GM19099 (cell line): ENCODE data around the gene ITGB8.

Experiments used
- POLR2A ChIP-seq: IDR thresholded peaks from 3 replicates; pipeline ENCODE4 v1.6.1; 2011; ENCODE audit warnings: low read depth; ENCODE audit not compliant: insufficient read length; ENCODE audit errors: extremely low read depth

ITGB8 gene

DNA sequence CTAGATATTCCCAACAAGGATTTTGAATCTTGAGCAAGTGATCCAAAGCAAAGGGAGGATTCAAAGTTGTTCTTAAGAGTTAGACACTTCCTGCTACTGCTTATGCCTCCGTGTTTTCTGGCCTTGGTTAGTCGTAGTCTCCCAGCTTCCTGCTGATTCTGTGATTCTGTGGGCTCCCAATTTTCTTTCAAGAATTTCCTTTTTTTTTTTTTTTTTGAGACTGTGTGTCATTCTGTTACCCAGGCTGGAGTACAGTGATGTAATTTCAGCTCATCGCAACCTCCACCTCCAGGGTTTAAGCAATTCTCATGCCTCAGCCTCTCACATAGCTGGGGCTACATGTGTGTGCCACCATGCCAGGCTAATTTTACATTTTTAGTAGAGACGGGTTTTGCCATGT, 4.4 kb upstream of the ITGB8 start:
- TF ChIP-seq POLR2A = no peak

GRCh38 chr7:20327055-20327454, 3.6 kb upstream of the ITGB8 start:
- TF ChIP-seq POLR2A = no peak

- TF ChIP-seq POLR2A = no peak
Observed at GRCh38 chr7:20328027-20328426, 2.7 kb upstream of the ITGB8 start.

DNA sequence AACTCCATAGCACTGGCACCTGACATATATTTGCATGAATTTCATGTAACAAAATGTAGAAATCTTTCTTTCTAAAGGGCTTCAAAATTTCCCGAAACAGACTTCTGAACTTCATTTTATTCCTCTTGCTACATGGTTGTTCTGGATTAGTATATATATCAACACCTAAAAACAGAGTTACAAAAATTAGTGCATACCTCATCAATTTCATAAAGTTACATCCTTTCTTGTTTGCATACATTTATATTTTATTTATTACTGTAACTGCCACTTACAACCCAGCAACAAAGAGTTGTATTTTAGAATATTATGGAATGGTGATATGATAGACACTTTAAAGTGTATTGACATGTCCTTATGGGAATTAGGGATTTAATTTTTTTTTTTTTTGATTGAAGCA, 2.0 kb upstream of the ITGB8 start:
- no peak for TF ChIP-seq POLR2A

DNA sequence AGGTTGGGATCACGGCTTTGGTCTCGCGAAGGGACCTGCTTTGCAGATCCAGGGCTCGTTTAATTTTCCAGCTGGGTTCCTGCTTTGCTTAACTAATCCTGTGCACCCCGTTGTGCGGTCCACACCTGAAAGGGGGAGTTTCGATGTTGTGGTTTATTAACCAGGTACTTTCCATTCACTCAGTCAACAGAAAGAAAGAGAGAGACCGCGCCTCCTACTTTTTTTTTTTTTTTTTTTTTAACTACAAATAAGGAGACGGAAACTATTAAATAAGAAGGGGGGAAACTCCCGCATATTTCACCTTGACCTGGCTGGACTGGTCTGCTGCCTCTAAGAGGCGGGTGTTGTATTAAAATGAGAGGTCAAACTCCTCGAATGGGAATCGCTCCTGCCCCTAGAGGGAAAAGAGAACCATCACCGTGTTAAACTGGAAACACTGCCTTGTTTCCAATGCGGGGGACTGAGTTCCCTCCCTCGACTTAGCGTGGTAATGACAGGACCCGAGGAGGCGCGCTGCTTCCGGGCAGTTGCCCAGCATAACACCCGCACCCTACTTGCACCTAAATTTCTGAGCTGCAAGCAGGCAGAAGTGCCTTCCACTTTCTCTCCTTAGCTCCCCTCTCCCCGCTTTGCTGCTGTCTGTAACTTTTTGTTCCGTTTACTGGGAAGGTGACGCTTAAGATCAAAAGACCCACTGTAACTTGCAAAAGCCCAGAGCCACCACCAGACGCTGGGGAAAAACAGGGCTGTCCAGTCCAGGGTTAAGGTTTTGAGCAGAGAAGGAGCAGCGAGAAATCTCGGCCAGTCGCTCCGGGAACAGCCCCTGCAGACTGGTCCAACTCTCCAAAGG, 1.1 kb upstream of the ITGB8 start:
- peak; percentile 58 for TF ChIP-seq POLR2A

DNA sequence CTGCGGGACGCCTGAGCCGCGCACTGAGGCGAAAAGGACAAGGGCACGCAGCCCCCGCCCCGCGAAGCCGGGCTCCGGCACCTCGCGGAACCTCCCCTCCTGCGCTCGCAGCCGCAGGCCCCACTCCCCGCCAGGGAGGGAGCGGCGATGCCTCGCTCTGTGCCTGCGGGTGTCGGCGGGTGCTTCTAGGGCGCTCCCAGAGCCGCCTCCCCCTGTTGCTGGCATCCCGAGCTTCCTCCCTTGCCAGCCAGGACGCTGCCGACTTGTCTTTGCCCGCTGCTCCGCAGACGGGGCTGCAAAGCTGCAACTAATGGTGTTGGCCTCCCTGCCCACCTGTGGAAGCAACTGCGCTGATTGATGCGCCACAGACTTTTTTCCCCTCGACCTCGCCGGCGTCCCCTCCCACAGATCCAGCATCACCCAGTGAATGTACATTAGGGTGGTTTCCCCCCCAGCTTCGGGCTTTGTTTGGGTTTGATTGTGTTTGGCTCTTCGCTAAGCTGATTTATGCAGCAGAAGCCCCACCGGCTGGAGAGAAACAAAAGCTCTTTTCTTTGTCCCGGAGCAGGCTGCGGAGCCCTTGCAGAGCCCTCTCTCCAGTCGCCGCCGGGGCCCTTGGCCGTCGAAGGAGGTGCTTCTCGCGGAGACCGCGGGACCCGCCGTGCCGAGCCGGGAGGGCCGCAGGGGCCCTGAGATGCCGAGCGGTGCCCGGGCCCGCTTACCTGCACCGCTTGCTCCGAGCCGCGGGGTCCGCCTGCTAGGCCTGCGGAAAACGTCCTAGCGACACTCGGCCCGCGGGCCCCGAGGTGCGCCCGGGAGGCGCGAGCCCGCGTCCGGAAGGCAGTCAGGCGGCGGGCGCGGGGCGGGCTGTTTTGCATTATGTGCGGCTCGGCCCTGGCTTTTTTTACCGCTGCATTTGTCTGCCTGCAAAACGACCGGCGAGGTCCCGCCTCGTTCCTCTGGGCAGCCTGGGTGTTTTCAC, 519 bp downstream of the ITGB8 start:
- TF ChIP-seq POLR2A = peak; percentile 39

DNA sequence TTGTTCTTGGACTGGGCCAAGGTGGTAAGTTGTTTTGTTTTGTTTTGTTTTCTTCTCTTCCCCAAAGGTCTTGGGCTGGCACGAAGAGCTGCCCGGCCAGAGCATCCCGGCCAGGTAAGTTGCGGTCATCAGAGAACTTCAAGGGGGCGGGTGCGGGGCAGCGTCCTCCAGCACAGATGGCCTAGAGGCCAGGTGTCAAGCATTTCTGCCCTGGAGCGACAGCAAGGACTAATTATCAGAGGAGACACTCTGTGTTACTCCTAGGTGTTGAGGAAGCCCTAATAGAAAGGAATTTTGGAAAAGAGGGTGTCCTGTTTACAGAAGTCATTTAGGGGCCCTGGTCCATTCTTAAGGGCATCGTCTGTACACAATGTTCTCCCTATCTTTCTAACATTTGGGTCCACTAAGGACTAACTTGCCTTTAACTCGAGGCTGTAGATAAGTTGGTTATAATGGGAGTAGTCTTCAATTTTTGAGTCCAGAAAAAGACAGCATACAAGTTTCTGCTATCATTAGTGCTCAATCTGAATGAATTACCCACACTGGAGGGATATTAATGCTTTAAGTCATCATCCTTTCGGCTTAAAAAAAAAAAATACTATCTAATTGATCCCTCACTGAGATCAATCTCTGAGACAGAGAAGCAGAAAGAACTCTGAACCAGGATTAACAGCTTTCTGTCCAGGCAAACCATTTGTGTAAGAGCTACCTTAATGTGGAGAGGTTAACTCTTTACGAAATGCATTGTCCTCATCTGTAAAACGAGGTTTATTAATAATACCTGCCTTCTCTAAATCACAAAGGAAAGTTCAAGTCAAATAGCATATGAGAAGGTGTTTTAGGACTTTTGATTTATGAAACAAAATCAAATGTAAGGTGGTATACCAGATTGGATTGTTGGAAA, 1.5 kb downstream of the ITGB8 start:
- TF ChIP-seq POLR2A = no peak

GRCh38 chr7:20338285-20338684, 7.6 kb downstream of the ITGB8 start:
- no peak for TF ChIP-seq POLR2A

DNA sequence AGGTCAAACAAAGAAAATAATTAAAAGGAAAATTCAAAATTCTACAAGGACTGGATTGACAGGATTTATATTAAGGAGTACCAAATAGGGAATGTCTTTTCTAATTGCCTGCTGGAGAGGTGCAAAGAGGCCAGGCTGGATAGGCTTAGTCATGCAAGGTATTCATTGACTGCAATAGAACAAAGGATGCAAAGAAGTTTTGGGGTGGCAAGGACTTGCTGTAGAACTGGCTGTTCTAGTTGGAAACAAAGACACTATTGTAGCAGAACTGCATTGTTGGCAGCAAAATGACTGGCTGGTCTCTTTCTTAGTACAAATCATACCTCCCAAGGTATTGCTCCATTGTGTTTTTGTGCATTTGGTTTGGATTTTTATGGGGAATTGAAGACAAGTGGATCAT, 10.1 kb downstream of the ITGB8 start:
- no peak for TF ChIP-seq POLR2A

DNA sequence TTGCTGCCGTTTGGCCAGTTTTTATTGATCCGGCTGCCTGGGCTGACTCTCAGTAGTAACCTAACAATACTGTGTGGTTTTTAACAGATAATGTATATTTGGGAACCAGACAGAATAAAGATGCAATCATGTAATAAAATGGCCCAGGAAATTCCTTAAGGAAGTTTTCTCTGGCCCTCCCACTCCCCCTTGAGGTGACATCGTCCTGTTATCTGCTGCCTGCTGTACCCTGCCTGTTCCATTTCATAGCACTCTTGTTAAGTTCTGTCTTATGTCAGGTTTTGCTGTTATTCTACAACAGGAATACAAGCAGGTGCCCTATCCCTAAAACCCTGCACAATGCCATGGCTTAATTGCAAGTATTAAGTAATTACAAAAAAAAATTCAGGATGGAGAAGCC, 12.5 kb downstream of the ITGB8 start:
- no peak for TF ChIP-seq POLR2A

- TF ChIP-seq POLR2A = no peak
Observed at GRCh38 chr7:20343941-20344340, 13.2 kb downstream of the ITGB8 start.

- no peak for TF ChIP-seq POLR2A
Observed at GRCh38 chr7:20344396-20344795, 13.7 kb downstream of the ITGB8 start.

DNA sequence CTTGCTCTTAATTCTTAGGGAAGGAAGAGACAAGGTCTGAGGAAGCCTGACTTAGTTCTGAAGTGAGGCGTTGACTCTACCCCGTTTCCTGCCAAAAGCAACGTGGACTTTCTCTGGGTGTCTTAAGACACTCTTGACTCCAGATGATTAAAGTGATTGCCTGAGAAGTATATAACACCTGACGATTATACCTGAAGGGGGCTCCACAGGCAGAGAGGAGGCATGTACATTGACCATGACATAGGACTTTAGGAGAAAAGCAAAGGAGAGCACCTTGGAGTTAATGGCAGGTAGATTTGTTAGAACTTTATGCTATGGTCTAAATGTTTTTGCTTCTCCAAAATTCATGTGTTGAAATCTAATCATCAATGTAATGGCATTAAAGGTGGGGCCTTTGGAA, 15.9 kb downstream of the ITGB8 start:
- TF ChIP-seq POLR2A = no peak

DNA sequence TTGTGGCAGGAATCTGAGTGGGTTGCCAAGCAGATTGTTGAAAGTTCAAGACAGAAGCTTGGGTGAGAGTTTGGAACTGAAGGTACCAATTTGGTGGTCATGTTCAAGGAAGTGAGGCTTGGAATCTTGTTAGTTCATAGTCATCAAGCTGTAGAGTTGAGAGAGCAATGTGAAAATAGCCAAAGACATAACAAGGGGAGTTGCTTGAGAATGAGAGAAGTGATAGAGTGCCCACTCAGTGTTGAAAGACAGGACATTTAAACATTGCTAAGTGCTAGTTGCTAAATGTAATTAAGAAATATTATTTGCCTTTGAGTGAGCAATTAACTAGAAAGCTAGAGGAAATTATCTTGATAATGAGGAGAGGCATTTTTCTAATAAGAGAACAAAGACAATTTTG, 17.0 kb downstream of the ITGB8 start:
- TF ChIP-seq POLR2A = no peak
